HCT116 (cell line): Measurements from ENCODE around the gene ZDHHC16. TPM values are rescaled to one million over a fixed set of nuclear protein-coding genes. Genes with fewer than 3 reads are reported as not detected.

ENCODE experiments used
- ATAC-seq: fragments of 200-7000 bp; cut with Tn5 transposase; 2 replicates; pipeline ENCODE4 v1.9.1; 2020; ENCODE audit warnings: mild to moderate bottlenecking, moderate library complexity
- BruUV-seq: library from RNA; stranded (reverse); fragments of 400-500 nt; replicated peaks from 2 replicates; lab custom pipeline; 2021; lab: Mats Ljungman, UMichigan
- CTCF ChIA-PET: fragments of 300-600 bp; sonication (Branson Sonifier 250); formaldehyde crosslinking; loops from one replicate; lab custom pipeline; 2021; ENCODE audit warnings: antibody characterized with exemption; lab: Charles Lee
- POLR2A ChIA-PET: fragments of 300-600, 350-600 bp; sonication (Branson Sonifier 250); formaldehyde crosslinking; loops from one replicate; lab custom pipeline; 2021; ENCODE audit warnings: antibody characterized with exemption; lab: Charles Lee
- RAD21 ChIA-PET, 2 experiments: fragments of 300-600 bp; sonication (Branson Sonifier 250); formaldehyde crosslinking; loops; one replicate each; lab custom pipeline; 2023; ENCODE audit warnings: low total read pairs in 2 of 2; ENCODE audit not compliant: uncharacterized antibody in 2 of 2, unreplicated experiment in 2 of 2, low non-redundant PET in 1 of 2; lab: Charles Lee
- DNase-seq: peaks from one replicate; pipeline ENCODE4 v3.0.0-alpha.2; 2010; ENCODE audit warnings: low read depth, low spot score
- H2AFZ ChIP-seq: fragments of 200-600 bp; shearing (Covaris generic), sonication (generic); 2 replicates; pipeline ENCODE4 v1.6.1; 2017; ENCODE audit warnings: low read depth, mixed run types, mixed read lengths, antibody characterized with exemption, low read length; ENCODE audit not compliant: poor library complexity, severe bottlenecking
- H3K27ac ChIP-seq: 2 replicates; pipeline ENCODE4 v1.5.1; 2012; ENCODE audit warnings: low read depth, low read length
- H3K27me3 ChIP-seq: fragments of 200-600 bp; sonication (generic); 2 replicates; pipeline ENCODE4 v1.6.1; 2016; ENCODE audit warnings: mixed run types, low read length, mixed read lengths; ENCODE audit not compliant: insufficient read depth
- H3K36me3 ChIP-seq, 2 experiments: fragments of 200-500 bp in 1 of 2; fragments of 200-600 bp in 1 of 2; sonication (Bioruptor generic) in 1 of 2; sonication (generic) in 1 of 2; 2 replicates each; pipeline versions ENCODE4 v1.5.1 to v1.6.1; 2014 to 2016; ENCODE audit warnings: low read length in 2 of 2, inconsistent platforms in 1 of 2, mixed read lengths in 1 of 2, mixed run types in 1 of 2; ENCODE audit not compliant: insufficient read depth in 2 of 2, control insufficient read depth in 1 of 2
- H3K4me1 ChIP-seq, 2 experiments: fragments of 200-600 bp in 1 of 2; sonication (generic) in 1 of 2; 2 replicates each; pipeline versions ENCODE4 v1.5.1 to v1.6.1; 2012 to 2017; ENCODE audit warnings: low read length in 2 of 2, inconsistent platforms in 1 of 2, mild to moderate bottlenecking in 1 of 2, mixed read lengths in 1 of 2, mixed run types in 1 of 2, moderate library complexity in 1 of 2; ENCODE audit not compliant: insufficient read depth in 2 of 2, control insufficient read depth in 1 of 2
- H3K4me2 ChIP-seq: fragments of 200-600 bp; sonication (generic); 2 replicates; pipeline ENCODE4 v1.6.1; 2017; ENCODE audit warnings: mixed run types, low read length, mixed read lengths
- H3K4me3 ChIP-seq, 2 experiments: fragments of 200-600 bp in 1 of 2; sonication (generic) in 1 of 2; replicated peaks in 1 of 2; 2 replicates each; pipeline ENCODE4 v1.5.1; 2011 to 2016; ENCODE audit warnings: low read length in 2 of 2, control low read depth in 1 of 2, low read depth in 1 of 2, mild to moderate bottlenecking in 1 of 2, mixed read lengths in 1 of 2, mixed run types in 1 of 2
- H3K79me2 ChIP-seq: fragments of 200-600 bp; sonication (generic); 2 replicates; pipeline ENCODE4 v1.6.1; 2017; ENCODE audit warnings: mild to moderate bottlenecking, mixed run types, low read length, moderate library complexity, mixed read lengths; ENCODE audit not compliant: insufficient read depth
- H3K9ac ChIP-seq: fragments of 200-600 bp; sonication (generic); 2 replicates; pipeline ENCODE4 v1.6.1; 2016; ENCODE audit warnings: low read length, mixed read lengths
- H3K9me2 ChIP-seq: fragments of 200-600 bp; sonication (generic), shearing (Covaris generic); 2 replicates; pipeline ENCODE4 v1.6.1; 2017; ENCODE audit warnings: mixed run types, mild to moderate bottlenecking, moderate library complexity; ENCODE audit not compliant: insufficient read depth
- H3K9me3 ChIP-seq, 2 experiments: fragments of 200-500 bp in 1 of 2; fragments of 200-600 bp in 1 of 2; sonication (Bioruptor generic) in 1 of 2; sonication (generic) in 1 of 2; 2 replicates each; pipeline ENCODE4 v1.6.1; 2014 to 2017; ENCODE audit warnings: low read length in 2 of 2, mixed read lengths in 2 of 2, inconsistent platforms in 1 of 2, low read depth in 1 of 2, mild to moderate bottlenecking in 1 of 2, mixed run types in 1 of 2, moderate library complexity in 1 of 2; ENCODE audit not compliant: control insufficient read depth in 1 of 2, insufficient read depth in 1 of 2
- H4K20me1 ChIP-seq: fragments of 200-600 bp; sonication (generic), shearing (Covaris generic); 2 replicates; pipeline ENCODE4 v1.6.1; 2017; ENCODE audit warnings: mixed run types, mild to moderate bottlenecking, moderate library complexity; ENCODE audit not compliant: insufficient read depth
- CTCF ChIP-seq, 3 experiments: fragments of 200-600 bp in 1 of 3; sonication (generic) in 1 of 3; IDR thresholded peaks in 2 of 3; conservative IDR thresholded peaks in 1 of 3; 2 replicates each; pipeline ENCODE4 v1.5.1; 2012 to 2017; ENCODE audit warnings: low read depth in 2 of 3, low read length in 2 of 3, antibody characterized with exemption in 1 of 3, borderline replicate concordance in 1 of 3, control low read depth in 1 of 3, mild to moderate bottlenecking in 1 of 3, mixed read lengths in 1 of 3, mixed run types in 1 of 3, moderate library complexity in 1 of 3; ENCODE audit not compliant: insufficient read depth in 1 of 3
- ELF1 ChIP-seq: IDR thresholded peaks from 2 replicates; pipeline ENCODE4 v1.6.1; 2012; ENCODE audit warnings: low read depth, borderline replicate concordance
- EZH2 ChIP-seq: fragments of 200-600 bp; sonication (generic); IDR thresholded peaks from 2 replicates; pipeline ENCODE4 v1.6.1; 2017; ENCODE audit warnings: antibody characterized with exemption, mixed run types
- EZH2phosphoT487 ChIP-seq: fragments of 200-600 bp; IDR thresholded peaks from 2 replicates; pipeline ENCODE4 v1.6.1; 2018; ENCODE audit warnings: antibody characterized with exemption, borderline replicate concordance
- JUND ChIP-seq: IDR thresholded peaks from 2 replicates; pipeline ENCODE4 v1.6.1; 2012
- MAX ChIP-seq: IDR thresholded peaks from 2 replicates; pipeline ENCODE4 v1.6.1; 2012
- POLR2A ChIP-seq: IDR thresholded peaks from 2 replicates; pipeline ENCODE4 v1.7.0; 2011; ENCODE audit warnings: borderline replicate concordance; ENCODE audit not compliant: insufficient read depth, insufficient read length; ENCODE audit errors: extremely low read depth
- SP1 ChIP-seq: IDR thresholded peaks from 2 replicates; pipeline ENCODE4 v1.6.1; 2012; ENCODE audit warnings: low read depth
- YY1 ChIP-seq: IDR thresholded peaks from 2 replicates; pipeline ENCODE4 v1.6.1; 2011; ENCODE audit warnings: low read length, low read depth, moderate library complexity, mild to moderate bottlenecking; ENCODE audit not compliant: insufficient replicate concordance; ENCODE audit errors: extremely low read depth
- ZFX ChIP-seq: fragments of 450-650 bp; IDR thresholded peaks from 2 replicates; pipeline ENCODE4 v1.6.1; 2017
- intact Hi-C: fragments of 100-400 bp; cut with micrococcal nuclease; formaldehyde crosslinking; loops from 2 replicates; pipeline ENCODE4 v1.10.0; 2022
- total RNA-seq: library from RNA; stranded (reverse); gene quantifications from one replicate; pipeline ENCODE4 v1.2.1, GENCODE V29; 2021; ENCODE audit not compliant: unreplicated experiment
- TF ChIP-seq, protein P1 (sequence below): IDR thresholded peaks from 2 replicates; pipeline ENCODE4 v1.6.1; 2012; ENCODE audit warnings: low read depth

Gene ZDHHC16
- total RNA-seq, 1 experiment from 2014 or later, result 34.0 TPM

- DNase-seq (no peak), ATAC-seq (no peak)
- intact Hi-C loops, result no loop called here
- Histone ChIP-seq H2AFZ (no peak overlapping the region), H3K9ac (no peak overlapping the region), H3K4me3 (no peak overlapping the region), H3K27ac (no peak overlapping the region), H4K20me1 (peaks cover 2% of the 10 kb centered on the region; the same call in 1 of the 2 replicates), H3K4me2 (peak overlapping the region; percentile 61; the same call in 1 of the 2 replicates), H3K36me3 (peaks cover 47 to 70% of the 10 kb centered on the region in 2 experiments), H3K4me1 (peaks cover 20 to 40% of the 10 kb centered on the region in 2 experiments), H3K79me2 (0 out of 2 replicates have a peak, but pooled peaks cover 3% of the 10 kb centered on the region), H3K27me3 (no peaks in the 10 kb centered on the region), H3K9me3 (no peaks in the 10 kb centered on the region), H3K9me2 (no peaks in the 10 kb centered on the region)
- ChIA-PET RAD21 (interaction anchor here in 1 of 2 experiments (1.2 kb wide), 1 partner anchor 144 kb away, joined by 3 read pairs; no protein-coding TSS in a partner anchor), POLR2A (no interaction called here), CTCF (interaction anchor here (1.2 to 2.2 kb wide), 3 partner anchors 9 to 235 kb away, joined by 3 to 8 read pairs (median 5); no protein-coding TSS in a partner anchor)
- BruUV-seq, result no TSS peak
- TF ChIP-seq MAX (no peak), POLR2A (no peak), ELF1 (no peak), JUND (no peak), ZFX (no peak), EZH2 (no peak), CTCF (IDR thresholded peaks at IDR 0.05 in 2 of 3, conservative IDR thresholded peaks at IDR 0.05 in 1 of 3; ENCODE audit: borderline replicate concordance in 1 of 3, insufficient read depth in 1 of 3, low read depth in 2 of 3, low read length in 2 of 3) (no peak), YY1 (no peak), EZH2phosphoT487 (no peak), SP1 (no peak)
- TF ChIP-seq, protein P1, sequence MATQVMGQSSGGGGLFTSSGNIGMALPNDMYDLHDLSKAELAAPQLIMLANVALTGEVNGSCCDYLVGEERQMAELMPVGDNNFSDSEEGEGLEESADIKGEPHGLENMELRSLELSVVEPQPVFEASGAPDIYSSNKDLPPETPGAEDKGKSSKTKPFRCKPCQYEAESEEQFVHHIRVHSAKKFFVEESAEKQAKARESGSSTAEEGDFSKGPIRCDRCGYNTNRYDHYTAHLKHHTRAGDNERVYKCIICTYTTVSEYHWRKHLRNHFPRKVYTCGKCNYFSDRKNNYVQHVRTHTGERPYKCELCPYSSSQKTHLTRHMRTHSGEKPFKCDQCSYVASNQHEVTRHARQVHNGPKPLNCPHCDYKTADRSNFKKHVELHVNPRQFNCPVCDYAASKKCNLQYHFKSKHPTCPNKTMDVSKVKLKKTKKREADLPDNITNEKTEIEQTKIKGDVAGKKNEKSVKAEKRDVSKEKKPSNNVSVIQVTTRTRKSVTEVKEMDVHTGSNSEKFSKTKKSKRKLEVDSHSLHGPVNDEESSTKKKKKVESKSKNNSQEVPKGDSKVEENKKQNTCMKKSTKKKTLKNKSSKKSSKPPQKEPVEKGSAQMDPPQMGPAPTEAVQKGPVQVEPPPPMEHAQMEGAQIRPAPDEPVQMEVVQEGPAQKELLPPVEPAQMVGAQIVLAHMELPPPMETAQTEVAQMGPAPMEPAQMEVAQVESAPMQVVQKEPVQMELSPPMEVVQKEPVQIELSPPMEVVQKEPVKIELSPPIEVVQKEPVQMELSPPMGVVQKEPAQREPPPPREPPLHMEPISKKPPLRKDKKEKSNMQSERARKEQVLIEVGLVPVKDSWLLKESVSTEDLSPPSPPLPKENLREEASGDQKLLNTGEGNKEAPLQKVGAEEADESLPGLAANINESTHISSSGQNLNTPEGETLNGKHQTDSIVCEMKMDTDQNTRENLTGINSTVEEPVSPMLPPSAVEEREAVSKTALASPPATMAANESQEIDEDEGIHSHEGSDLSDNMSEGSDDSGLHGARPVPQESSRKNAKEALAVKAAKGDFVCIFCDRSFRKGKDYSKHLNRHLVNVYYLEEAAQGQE, result no peak
Measured at GRCh38 chr10:97465982-97466381, 20.0 kb downstream of the ZDHHC16 start.
